H9 (cell line): ENCODE data around the gene IMPA2. TPM values are rescaled to one million over a fixed set of nuclear protein-coding genes. Genes with fewer than 3 reads are reported as not detected.

Experiments
- DNase-seq: peaks from one replicate; pipeline ENCODE4 v3.0.0-alpha.2; 2017
- H2AFZ ChIP-seq: one replicate; pipeline ENCODE4 v1.6.1; 2013; ENCODE audit warnings: mild to moderate bottlenecking, low read length, control low read depth, moderate library complexity
- H2AK5ac ChIP-seq: 2 replicates; pipeline ENCODE4 v1.6.1; 2013; ENCODE audit warnings: low read length, control low read depth, mixed read lengths; ENCODE audit not compliant: insufficient read length
- H2BK120ac ChIP-seq: one replicate; pipeline ENCODE4 v1.6.1; 2013; ENCODE audit warnings: low read depth, mild to moderate bottlenecking, low read length, control low read depth, inconsistent platforms; ENCODE audit not compliant: poor library complexity, severe bottlenecking
- H2BK12ac ChIP-seq: 2 replicates; pipeline ENCODE4 v1.6.1; 2013; ENCODE audit warnings: low read length, control low read depth, mixed read lengths, low read depth; ENCODE audit not compliant: insufficient read length
- H2BK15ac ChIP-seq: 2 replicates; pipeline ENCODE4 v1.6.1; 2013; ENCODE audit warnings: low read depth, low read length, control low read depth
- H2BK20ac ChIP-seq: one replicate; pipeline ENCODE4 v1.6.1; 2013; ENCODE audit warnings: low read depth, mild to moderate bottlenecking, low read length, control low read depth, inconsistent platforms; ENCODE audit not compliant: poor library complexity, severe bottlenecking
- H2BK5ac ChIP-seq: 2 replicates; pipeline ENCODE4 v1.6.1; 2013; ENCODE audit warnings: low read length, control low read depth, mixed read lengths; ENCODE audit not compliant: insufficient read length
- H3K14ac ChIP-seq: 2 replicates; pipeline ENCODE4 v1.6.1; 2013; ENCODE audit warnings: low read length, control low read depth; ENCODE audit not compliant: insufficient read depth
- H3K18ac ChIP-seq: 2 replicates; pipeline ENCODE4 v1.6.1; 2013; ENCODE audit warnings: low read depth, mild to moderate bottlenecking, mixed read lengths, low read length, control low read depth; ENCODE audit not compliant: insufficient read length
- H3K23ac ChIP-seq: 2 replicates; pipeline ENCODE4 v1.6.1; 2013; ENCODE audit warnings: low read length, control low read depth, mixed read lengths, low read depth; ENCODE audit not compliant: insufficient read length
- H3K23me2 ChIP-seq: 2 replicates; pipeline ENCODE4 v1.6.1; 2013; ENCODE audit warnings: low read depth, mild to moderate bottlenecking, mixed read lengths, low read length, control low read depth; ENCODE audit not compliant: insufficient read length, poor library complexity, severe bottlenecking
- H3K27ac ChIP-seq: 2 replicates; pipeline ENCODE4 v1.5.1; 2013; ENCODE audit warnings: low read length, control low read depth, mixed read lengths, low read depth; ENCODE audit not compliant: insufficient read length
- H3K27me3 ChIP-seq: 2 replicates; pipeline ENCODE4 v1.6.1; 2013; ENCODE audit warnings: low read length, control low read depth, inconsistent platforms; ENCODE audit not compliant: insufficient read depth
- H3K4ac ChIP-seq: 2 replicates; pipeline ENCODE4 v1.6.1; 2013; ENCODE audit warnings: low read depth, mild to moderate bottlenecking, control low read depth, inconsistent platforms, low read length, moderate library complexity
- H3K4me1 ChIP-seq: 2 replicates; pipeline ENCODE4 v1.6.1; 2013; ENCODE audit warnings: low read length, control low read depth, inconsistent platforms; ENCODE audit not compliant: insufficient read depth
- H3K4me2 ChIP-seq: 2 replicates; pipeline ENCODE4 v1.6.1; 2013; ENCODE audit warnings: low read length, control low read depth, mixed read lengths; ENCODE audit not compliant: insufficient read length, insufficient read depth
- H3K56ac ChIP-seq: 2 replicates; pipeline ENCODE4 v1.6.1; 2013; ENCODE audit warnings: low read depth, mild to moderate bottlenecking, mixed read lengths, low read length, control low read depth; ENCODE audit not compliant: insufficient read length
- H3K79me1 ChIP-seq: 2 replicates; pipeline ENCODE4 v1.6.1; 2013; ENCODE audit warnings: low read depth, mild to moderate bottlenecking, moderate library complexity, low read length, control low read depth, inconsistent platforms; ENCODE audit not compliant: insufficient read depth, poor library complexity, severe bottlenecking
- H3K79me2 ChIP-seq: 2 replicates; pipeline ENCODE4 v1.6.1; 2013; ENCODE audit warnings: low read length, control low read depth, inconsistent platforms; ENCODE audit not compliant: insufficient read depth
- H3K9ac ChIP-seq: 2 replicates; pipeline ENCODE4 v1.6.1; 2013; ENCODE audit warnings: low read length, control low read depth, mixed read lengths; ENCODE audit not compliant: insufficient read length; ENCODE audit errors: extremely low read depth
- H3K9me3 ChIP-seq: one replicate; pipeline ENCODE4 v1.6.1; 2013; ENCODE audit warnings: low read depth, low read length, inconsistent platforms; ENCODE audit not compliant: control insufficient read depth
- H3T11ph ChIP-seq: one replicate; pipeline ENCODE4 v1.6.1; 2013; ENCODE audit warnings: mild to moderate bottlenecking, low read length, control low read depth, inconsistent platforms
- H4K20me1 ChIP-seq: one replicate; pipeline ENCODE4 v1.6.1; 2013; ENCODE audit not compliant: control insufficient read depth, insufficient read length, insufficient read depth
- H4K5ac ChIP-seq: 2 replicates; pipeline ENCODE4 v1.6.1; 2013; ENCODE audit warnings: low read depth, mild to moderate bottlenecking, mixed read lengths, low read length, control low read depth; ENCODE audit not compliant: insufficient read length
- H4K8ac ChIP-seq: replicated peaks from 2 replicates; pipeline ENCODE4 v1.6.1; 2013; ENCODE audit warnings: low read length, control low read depth, mixed read lengths, low read depth; ENCODE audit not compliant: insufficient read length
- H4K91ac ChIP-seq: 2 replicates; pipeline ENCODE4 v1.6.1; 2013; ENCODE audit warnings: low read depth, mild to moderate bottlenecking, moderate library complexity, mixed read lengths, low read length, control low read depth; ENCODE audit not compliant: insufficient read length
- H3K27ac Mint-ChIP-seq, 3 experiments: 2 replicates in 2 of 3; 3 replicates in 1 of 3; pipeline ENCODE4 v1.8.0; 2020 to 2021; ENCODE audit warnings: mixed read lengths in 3 of 3, mild to moderate bottlenecking in 1 of 3, moderate library complexity in 1 of 3
- H3K27me3 Mint-ChIP-seq: 2 replicates; pipeline ENCODE4 v1.8.0; 2021; ENCODE audit warnings: low read depth, mild to moderate bottlenecking, moderate library complexity, mixed read lengths
- H3K36me3 Mint-ChIP-seq, 3 experiments: 2 replicates in 2 of 3; 3 replicates in 1 of 3; pipeline ENCODE4 v1.8.0; 2020 to 2021; ENCODE audit warnings: low read depth in 3 of 3, mixed read lengths in 3 of 3; ENCODE audit not compliant: insufficient read depth in 1 of 3
- H3K4me1 Mint-ChIP-seq, 2 experiments: 2 replicates each; pipeline ENCODE4 v1.8.0; 2020; ENCODE audit warnings: mixed read lengths in 2 of 2
- H3K4me3 Mint-ChIP-seq, 2 experiments: 2 replicates in 1 of 2; 3 replicates in 1 of 2; pipeline ENCODE4 v1.8.0; 2020 to 2021; ENCODE audit warnings: mild to moderate bottlenecking in 2 of 2, mixed read lengths in 2 of 2, moderate library complexity in 1 of 2
- H3K9me3 Mint-ChIP-seq, 2 experiments: 2 replicates in 1 of 2; 3 replicates in 1 of 2; pipeline ENCODE4 v1.8.0; 2020; ENCODE audit warnings: mild to moderate bottlenecking in 2 of 2, mixed read lengths in 2 of 2, moderate library complexity in 1 of 2
- WGBS: extraction: QIAGEN DNeasy Blood & Tissue Kit; methylation state at CpG from one replicate; pipeline ENCODE4 v1.1.7; 2013; ENCODE audit warnings: missing lambda C conversion rate, low lambda C conversion rate, mixed read lengths; ENCODE audit not compliant: insufficient read length; ENCODE audit errors: extremely low coverage; 5-methylcytosine and 5-hydroxymethylcytosine counted together
- total RNA-seq: library from RNA; stranded (reverse); gene quantifications from 2 replicates; pipeline ENCODE4 v1.2.1, GENCODE V29; 2021
- TF ChIP-seq, protein P1 (sequence below): fragments of 200-600 bp; sonication (generic); conservative IDR thresholded peaks from 3 replicates; pipeline ENCODE4 v1.8.0; 2021; ENCODE audit warnings: antibody characterized with exemption, mild to moderate bottlenecking

Gene IMPA2
- total RNA-seq, 1 experiment from 2014 or later, result 73.8 TPM

DNA sequence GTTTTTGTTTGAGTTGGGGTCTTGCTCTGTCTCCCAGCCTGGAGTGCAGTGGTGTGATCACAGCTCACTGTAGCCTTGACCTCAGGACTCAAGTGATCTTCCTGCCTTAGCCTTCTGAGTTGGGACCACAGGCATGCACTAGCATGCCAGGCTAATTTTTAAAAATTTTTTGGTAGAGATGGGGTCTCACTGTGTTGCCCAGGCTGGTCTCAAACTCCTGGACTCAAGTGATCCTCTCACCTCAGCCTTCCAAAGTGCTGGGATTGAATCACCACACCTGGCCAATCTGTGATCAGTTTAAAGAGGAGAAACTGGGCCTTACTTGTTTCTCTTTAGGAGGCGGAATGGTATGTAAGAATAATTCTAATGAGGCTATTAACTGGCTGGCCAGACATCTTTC lies 49.9 kb downstream of the IMPA2 start:
- Mint-ChIP-seq H3K9me3 (no peaks in the 10 kb centered on the region; a peak in 2 of 5 replicates), H3K27me3 (no peaks in the 10 kb centered on the region), H3K4me1 (peaks cover 17 to 18% of the 10 kb centered on the region in 2 experiments), H3K27ac (no peak overlapping the region; a peak in 1 of 7 replicates), H3K4me3 (no peak overlapping the region), H3K36me3 (peaks cover 28 to 53% (median 53%) of the 10 kb centered on the region in 3 experiments)
- H3K27me3 ChIP-seq, result no peaks in the 10 kb centered on the region
- H3K4ac ChIP-seq, result no peak overlapping the region
- no peak overlapping the region for H2BK15ac ChIP-seq
- no peaks in the 10 kb centered on the region for H3K4me1 ChIP-seq
- no peak overlapping the region for H4K5ac ChIP-seq
- no peak overlapping the region for H2BK5ac ChIP-seq
- no peak for DNase-seq
- no peaks in the 10 kb centered on the region for H4K20me1 ChIP-seq
- no peak overlapping the region for H3K18ac ChIP-seq
- H3K4me2 ChIP-seq, result no peak overlapping the region
- no peak overlapping the region for H2BK120ac ChIP-seq
- no peak overlapping the region for H3K23ac ChIP-seq
- H3K14ac ChIP-seq, result no peak overlapping the region
- H3K9me3 ChIP-seq, result no peaks in the 10 kb centered on the region
- H3K27ac ChIP-seq, result no peak overlapping the region
- no peaks in the 10 kb centered on the region for H3K79me1 ChIP-seq
- no CpG with 5 or more reads among the region's 1 CpG for WGBS
- TF ChIP-seq, protein P1, sequence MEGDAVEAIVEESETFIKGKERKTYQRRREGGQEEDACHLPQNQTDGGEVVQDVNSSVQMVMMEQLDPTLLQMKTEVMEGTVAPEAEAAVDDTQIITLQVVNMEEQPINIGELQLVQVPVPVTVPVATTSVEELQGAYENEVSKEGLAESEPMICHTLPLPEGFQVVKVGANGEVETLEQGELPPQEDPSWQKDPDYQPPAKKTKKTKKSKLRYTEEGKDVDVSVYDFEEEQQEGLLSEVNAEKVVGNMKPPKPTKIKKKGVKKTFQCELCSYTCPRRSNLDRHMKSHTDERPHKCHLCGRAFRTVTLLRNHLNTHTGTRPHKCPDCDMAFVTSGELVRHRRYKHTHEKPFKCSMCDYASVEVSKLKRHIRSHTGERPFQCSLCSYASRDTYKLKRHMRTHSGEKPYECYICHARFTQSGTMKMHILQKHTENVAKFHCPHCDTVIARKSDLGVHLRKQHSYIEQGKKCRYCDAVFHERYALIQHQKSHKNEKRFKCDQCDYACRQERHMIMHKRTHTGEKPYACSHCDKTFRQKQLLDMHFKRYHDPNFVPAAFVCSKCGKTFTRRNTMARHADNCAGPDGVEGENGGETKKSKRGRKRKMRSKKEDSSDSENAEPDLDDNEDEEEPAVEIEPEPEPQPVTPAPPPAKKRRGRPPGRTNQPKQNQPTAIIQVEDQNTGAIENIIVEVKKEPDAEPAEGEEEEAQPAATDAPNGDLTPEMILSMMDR, result no peak
- no peak overlapping the region for H4K91ac ChIP-seq
- H2AFZ ChIP-seq, result no peak overlapping the region
- no peak overlapping the region for H3K9ac ChIP-seq
- no peaks in the 10 kb centered on the region for H3K79me2 ChIP-seq
- no peak overlapping the region for H2BK20ac ChIP-seq
- no peaks in the 10 kb centered on the region for H3K23me2 ChIP-seq
- no peak overlapping the region for H2BK12ac ChIP-seq
- H3K56ac ChIP-seq, result no peak overlapping the region
- H2AK5ac ChIP-seq, result no peak overlapping the region
- no peak overlapping the region for H4K8ac ChIP-seq
- H3T11ph ChIP-seq, result no peak overlapping the region
